Measurements from ENCODE around the gene RALGAPA2.

DNA sequence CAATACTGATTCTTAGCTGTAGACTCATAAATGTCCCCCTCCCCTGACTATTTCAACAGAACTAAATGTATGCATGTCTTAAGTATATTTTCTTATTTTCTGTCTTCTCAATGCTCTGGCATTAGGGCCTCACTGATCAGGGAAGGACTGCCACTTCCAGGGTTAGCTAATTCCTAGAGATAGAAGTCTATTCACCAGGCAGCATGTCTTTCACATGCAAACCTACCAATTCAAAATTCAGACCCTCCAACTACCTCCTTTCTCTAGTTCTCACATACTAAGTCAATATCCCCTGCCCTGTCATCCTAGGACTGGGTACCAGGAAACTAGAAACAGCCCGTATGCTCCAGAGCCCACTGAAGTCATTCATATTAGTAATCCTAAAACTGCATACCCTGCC lies 132.3 kb downstream of the RALGAPA2 start:
- TF ChIP-seq POLR2A (IDR thresholded peaks at IDR 0.05; ENCODE audit: extremely low read depth, insufficient read length), result no peak
- TF ChIP-seq, protein P1, sequence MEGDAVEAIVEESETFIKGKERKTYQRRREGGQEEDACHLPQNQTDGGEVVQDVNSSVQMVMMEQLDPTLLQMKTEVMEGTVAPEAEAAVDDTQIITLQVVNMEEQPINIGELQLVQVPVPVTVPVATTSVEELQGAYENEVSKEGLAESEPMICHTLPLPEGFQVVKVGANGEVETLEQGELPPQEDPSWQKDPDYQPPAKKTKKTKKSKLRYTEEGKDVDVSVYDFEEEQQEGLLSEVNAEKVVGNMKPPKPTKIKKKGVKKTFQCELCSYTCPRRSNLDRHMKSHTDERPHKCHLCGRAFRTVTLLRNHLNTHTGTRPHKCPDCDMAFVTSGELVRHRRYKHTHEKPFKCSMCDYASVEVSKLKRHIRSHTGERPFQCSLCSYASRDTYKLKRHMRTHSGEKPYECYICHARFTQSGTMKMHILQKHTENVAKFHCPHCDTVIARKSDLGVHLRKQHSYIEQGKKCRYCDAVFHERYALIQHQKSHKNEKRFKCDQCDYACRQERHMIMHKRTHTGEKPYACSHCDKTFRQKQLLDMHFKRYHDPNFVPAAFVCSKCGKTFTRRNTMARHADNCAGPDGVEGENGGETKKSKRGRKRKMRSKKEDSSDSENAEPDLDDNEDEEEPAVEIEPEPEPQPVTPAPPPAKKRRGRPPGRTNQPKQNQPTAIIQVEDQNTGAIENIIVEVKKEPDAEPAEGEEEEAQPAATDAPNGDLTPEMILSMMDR (IDR thresholded peaks at IDR 0.05; ENCODE audit: low read depth, low read length), result no peak
- no peak for TF ChIP-seq MYC (IDR thresholded peaks at IDR 0.05; ENCODE audit: low read depth, low read length)
- TF ChIP-seq, protein P2, sequence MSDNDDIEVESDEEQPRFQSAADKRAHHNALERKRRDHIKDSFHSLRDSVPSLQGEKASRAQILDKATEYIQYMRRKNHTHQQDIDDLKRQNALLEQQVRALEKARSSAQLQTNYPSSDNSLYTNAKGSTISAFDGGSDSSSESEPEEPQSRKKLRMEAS (IDR thresholded peaks at IDR 0.05; ENCODE audit: low read depth, low read length), result no peak
